GM21360 (cell line): Measurements from ENCODE around the gene FGF19.

ENCODE experiments used
- ATAC-seq: cut with Tn5 transposase; IDR thresholded peaks from one replicate; pipeline ENCODE4 v1.9.1; 2021; ENCODE audit warnings: mild to moderate bottlenecking, moderate library complexity; ENCODE audit not compliant: unreplicated experiment

Gene FGF19

GRCh38 chr11:69703768-69704507 is at the start of gene FGF19:
Gene FGF19 (minus strand): TSS chr11:69704022. CDS start chr11:69703876, 146 bp downstream.
- no peak for ATAC-seq

- ATAC-seq = no peak
These were observed 49.1 kb upstream of the FGF19 start for GRCh38 chr11:69752890-69753289.

GRCh38 chr11:69750875-69751597 is 47.2 kb upstream of the FGF19 start:
- ATAC-seq = no peak

- ATAC-seq = no peak
These were observed 46.5 kb upstream of the FGF19 start for GRCh38 chr11:69750108-69750850.

- ATAC-seq = no peak
These were observed 44.8 kb upstream of the FGF19 start for GRCh38 chr11:69748637-69749036.

GRCh38 chr11:69746752-69747742 is 43.2 kb upstream of the FGF19 start:
- no peak for ATAC-seq

GRCh38 chr11:69746140-69746539 is 42.3 kb upstream of the FGF19 start:
- ATAC-seq = no peak

GRCh38 chr11:69745201-69745600 is 41.4 kb upstream of the FGF19 start:
- ATAC-seq = no peak

GRCh38 chr11:69744435-69744834 is 40.6 kb upstream of the FGF19 start:
- ATAC-seq = no peak

- ATAC-seq = no peak
These were observed 31.0 kb upstream of the FGF19 start for GRCh38 chr11:69734841-69735240.

GRCh38 chr11:69734367-69734766 is 30.5 kb upstream of the FGF19 start:
- no peak for ATAC-seq

- no peak for ATAC-seq
These were observed 29.1 kb upstream of the FGF19 start for GRCh38 chr11:69732910-69733309.

GRCh38 chr11:69731110-69731509 is 27.3 kb upstream of the FGF19 start:
- no peak for ATAC-seq

GRCh38 chr11:69730500-69730899 is 26.7 kb upstream of the FGF19 start:
- no peak for ATAC-seq

GRCh38 chr11:69729252-69729651 is 25.4 kb upstream of the FGF19 start:
- no peak for ATAC-seq

GRCh38 chr11:69727266-69727665 is 23.4 kb upstream of the FGF19 start:
- ATAC-seq = no peak

- ATAC-seq = no peak
These were observed 22.7 kb upstream of the FGF19 start for GRCh38 chr11:69726481-69726880.

GRCh38 chr11:69726019-69726418 is 22.2 kb upstream of the FGF19 start:
- ATAC-seq = no peak

GRCh38 chr11:69721745-69722144 is 17.9 kb upstream of the FGF19 start:
- ATAC-seq = no peak

- no peak for ATAC-seq
These were observed 17.3 kb upstream of the FGF19 start for GRCh38 chr11:69721106-69721505.
